HG03342 (cell line): Measurements from ENCODE around the gene S100A14.
"Not testable (repeated sequence)": the region's sequence is repeated elsewhere in the genome, so short reads cannot be mapped to it uniquely, and the experiment has no call there.

Experiments used
- ATAC-seq: cut with Tn5 transposase; IDR thresholded peaks from one replicate; pipeline ENCODE4 v1.9.1; 2021; ENCODE audit warnings: mild to moderate bottlenecking, moderate library complexity; ENCODE audit not compliant: unreplicated experiment

S100A14 gene

DNA sequence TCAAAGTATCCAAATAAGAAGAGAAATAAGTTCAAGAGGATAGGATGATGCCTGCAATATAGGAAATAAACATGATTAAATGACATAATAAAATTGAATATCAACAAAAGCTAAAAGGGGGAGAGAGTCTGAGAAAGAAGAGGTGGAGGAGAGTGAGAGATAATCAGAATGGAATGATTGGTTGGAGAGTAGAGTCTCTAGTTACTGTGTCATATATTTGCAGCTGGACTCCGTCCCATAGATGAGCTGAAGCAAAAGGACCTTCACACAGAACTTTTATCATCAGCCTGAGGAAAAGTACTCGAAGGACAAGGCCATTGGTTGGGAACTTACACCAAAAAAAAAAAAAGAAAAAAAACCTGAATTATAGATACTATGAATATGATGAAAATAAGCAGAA lies 27.6 kb downstream of the S100A14 start:
- no peak for ATAC-seq

DNA sequence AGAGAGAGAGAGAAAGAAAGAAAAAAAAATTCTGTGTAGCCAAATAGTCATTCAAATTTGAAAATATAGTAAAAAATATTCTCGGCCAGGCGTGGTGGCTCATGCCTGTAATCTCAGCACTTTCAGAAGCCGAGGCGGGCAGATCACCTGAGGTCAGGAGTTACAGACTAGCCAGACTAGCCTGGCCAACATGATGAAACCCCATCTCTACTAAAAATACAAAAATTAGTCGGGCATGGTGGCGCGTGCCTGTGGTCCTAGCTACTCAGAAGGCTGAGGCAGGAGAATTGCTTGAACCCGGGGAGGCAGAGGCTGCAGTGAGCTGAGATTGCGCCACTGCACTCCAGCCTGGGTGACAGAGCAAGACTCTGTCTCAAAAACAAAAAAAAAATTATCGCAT lies 28.1 kb downstream of the S100A14 start:
- not testable (repeated sequence) for ATAC-seq

DNA sequence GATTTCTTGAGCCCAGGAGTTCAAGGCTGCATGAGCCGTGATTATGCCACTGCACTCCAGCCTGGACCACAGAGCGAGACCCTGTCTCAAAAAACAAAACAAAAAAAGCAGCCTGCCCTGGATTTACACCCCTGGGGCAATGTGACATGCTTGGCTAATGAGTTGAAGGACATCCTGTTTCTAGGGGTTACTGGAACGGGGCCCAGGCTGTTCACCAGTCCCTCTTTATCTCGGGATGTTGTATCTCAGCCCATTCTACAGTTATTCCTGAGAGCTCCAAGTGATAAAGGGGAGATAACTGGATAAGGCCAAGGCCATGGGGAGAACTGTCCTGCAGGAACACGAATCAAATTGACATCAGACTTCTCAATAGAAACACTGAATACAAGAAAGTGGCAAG lies 28.8 kb downstream of the S100A14 start:
- ATAC-seq, result no peak

DNA sequence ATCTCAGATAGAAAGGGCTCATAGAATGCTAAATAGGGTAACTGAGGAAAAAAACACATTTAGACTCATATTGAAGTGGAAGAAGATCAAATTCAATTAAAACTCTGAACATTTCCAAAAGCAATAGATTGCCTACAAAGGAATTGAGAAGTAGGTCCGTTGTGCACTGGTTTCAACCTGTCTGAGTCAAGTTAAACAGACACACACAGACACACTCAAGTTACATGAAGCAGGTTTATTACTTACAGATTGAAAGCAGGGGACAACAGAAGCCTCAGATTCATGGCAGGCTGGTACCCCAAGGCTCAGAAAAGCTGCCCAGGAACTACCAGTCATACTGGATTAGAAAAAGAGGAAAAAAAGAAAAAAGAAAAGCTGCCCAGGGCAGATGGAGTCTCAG lies 29.8 kb downstream of the S100A14 start:
- no peak for ATAC-seq

DNA sequence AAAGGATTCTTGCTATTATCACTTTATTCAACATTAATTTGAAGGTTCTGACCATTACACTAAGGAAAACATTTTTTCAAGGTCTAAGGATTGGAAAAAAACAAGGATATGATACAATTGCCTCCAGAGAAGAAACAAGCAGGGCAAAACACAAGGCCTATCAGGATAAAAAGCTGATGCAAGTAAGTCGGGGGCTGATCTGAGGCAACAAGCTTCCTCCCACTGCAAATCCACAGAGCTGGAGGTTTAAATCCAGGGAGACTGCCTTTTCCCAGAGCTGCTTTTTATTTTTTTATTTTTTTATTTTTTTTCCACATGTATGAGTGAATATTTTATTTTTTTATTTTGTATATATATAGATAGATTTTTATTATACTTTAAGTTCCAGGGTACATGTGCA lies 31.1 kb downstream of the S100A14 start:
- no peak for ATAC-seq

DNA sequence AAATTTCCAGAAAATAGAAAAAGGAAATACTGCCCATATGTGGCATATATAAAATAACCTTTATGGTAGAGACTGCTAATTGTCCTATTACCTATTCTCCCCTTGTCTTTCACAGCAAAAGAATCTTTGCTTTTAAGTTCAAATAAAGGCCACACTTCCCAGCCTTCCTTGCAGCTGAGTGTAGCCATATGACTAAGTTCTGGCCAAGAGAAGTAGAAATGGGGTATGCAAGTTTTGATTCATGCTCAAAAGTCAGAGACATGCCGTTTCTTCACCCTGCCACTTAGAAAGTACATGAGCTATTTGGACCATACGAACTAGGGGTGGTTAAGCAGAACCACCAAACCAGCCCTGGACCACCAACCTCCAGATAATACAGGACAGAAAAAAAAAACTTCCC lies 32.1 kb downstream of the S100A14 start:
- ATAC-seq, result no peak

DNA sequence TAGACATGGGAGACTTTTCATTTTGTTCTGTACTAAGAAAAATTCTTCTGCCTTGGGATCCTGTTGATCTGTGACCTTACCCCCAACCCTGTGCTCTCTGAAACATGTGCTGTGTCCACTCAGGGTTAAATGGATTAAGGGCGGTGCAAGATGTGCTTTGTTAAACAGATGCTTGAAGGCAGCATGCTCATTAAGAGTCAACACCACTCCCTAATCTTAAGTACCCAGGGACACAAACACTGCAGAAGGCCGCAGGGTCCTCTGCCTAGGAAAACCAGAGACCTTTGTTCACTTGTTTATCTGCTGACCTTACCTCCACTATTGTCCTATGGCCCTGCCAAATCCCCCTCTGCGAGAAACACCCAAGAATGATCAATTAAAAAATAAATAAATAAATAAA lies 32.6 kb downstream of the S100A14 start:
- ATAC-seq, result not testable (repeated sequence)

DNA sequence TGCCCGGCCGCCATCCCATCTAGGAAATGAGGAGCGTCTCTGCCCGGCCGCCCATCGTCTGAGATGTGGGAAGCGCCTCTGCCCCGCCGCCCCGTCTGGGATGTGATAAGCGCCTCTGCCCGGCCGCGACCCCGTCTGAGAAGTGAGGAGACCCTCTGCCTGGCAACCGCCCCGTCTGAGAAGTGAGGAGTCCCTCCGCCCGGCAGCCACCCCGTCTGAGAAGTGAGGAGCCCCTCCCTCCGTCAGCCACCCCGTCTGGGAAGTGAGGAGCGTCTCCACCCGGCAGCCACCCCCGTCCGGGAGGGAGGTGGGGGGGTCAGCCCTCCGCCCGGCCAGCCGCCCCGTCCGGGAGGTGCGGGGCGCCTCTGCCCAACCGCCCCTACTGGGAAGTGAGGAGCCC lies 33.3 kb downstream of the S100A14 start:
- not testable (repeated sequence) for ATAC-seq

DNA sequence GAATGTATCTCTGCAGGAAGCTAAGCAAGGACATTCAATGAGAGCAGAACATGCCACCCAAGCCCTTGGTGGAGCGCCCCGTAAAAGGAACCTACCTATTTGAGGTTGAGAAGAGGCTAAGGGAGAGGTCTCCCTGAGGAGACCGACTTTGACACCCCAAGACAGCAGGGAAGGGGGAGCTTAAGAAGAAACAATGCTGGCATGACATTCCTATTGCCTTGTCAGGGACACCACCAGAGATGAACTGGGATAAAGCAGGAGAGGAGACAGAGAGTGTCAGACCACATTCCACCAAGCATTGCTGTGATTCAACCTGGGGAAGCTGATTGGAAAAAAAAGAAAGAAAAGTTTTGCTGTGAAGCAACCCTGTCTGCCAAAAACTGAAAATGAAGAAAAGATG lies 37.2 kb downstream of the S100A14 start:
- ATAC-seq, result no peak

DNA sequence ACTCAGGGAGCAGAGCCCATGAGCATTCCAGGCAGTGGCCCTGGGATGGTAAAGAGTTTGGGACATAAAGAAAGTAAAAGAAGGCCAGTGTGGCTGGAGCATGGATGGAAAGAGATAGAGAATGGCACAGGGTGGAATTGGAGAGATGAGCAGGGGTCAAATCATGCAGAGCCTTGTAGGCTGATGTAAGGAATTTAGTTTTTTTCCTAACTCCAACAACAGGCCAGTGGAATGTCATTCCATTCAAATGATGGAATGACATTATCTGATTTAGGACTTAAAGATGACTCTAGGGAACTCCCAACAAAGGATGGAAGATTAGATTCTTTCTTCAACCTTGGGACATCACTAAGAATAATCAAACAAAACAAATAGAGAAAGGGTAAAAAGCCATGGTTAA lies 37.6 kb downstream of the S100A14 start:
- ATAC-seq, result no peak

DNA sequence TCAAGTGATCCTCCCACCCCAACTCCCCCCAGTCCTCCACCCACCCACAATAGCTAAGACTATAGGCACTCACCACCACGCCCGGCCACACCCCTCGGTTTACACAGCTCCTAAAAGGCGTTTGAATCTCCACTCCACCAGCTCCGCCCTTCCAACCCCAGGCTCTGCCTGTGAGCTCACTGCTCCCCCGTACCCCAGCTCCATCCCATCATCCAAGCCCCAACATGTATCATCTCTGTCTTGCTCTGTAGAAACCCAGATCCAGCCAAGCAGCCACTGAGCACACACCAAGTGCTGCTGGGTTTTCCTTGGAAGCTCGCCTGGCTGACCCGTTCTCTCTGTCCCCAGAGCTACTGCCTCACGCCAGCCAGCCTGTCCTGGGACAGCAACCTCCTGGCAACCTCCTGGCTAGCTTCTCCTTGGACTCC lies 38.5 kb downstream of the S100A14 start:
- ATAC-seq, result no peak

DNA sequence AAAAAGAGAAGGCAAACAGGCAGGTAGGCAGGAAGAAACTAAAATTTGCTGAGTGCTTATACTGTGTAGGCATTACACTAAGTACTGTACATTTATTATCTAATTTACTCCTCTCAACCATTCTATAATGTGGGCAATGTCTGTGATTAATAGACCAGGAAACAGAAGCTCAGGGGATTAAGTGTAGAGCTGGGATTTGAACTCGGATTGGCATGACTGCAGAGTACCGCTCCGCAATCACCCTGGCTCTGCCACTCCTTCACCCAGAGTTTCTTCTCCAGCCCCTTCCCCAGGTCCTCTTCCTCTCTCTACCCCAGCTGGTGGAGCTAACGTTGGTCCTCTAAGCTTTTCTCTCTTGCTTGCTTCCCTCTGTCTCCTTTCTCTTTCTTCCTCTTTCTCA lies 39.0 kb downstream of the S100A14 start:
- ATAC-seq, result no peak

DNA sequence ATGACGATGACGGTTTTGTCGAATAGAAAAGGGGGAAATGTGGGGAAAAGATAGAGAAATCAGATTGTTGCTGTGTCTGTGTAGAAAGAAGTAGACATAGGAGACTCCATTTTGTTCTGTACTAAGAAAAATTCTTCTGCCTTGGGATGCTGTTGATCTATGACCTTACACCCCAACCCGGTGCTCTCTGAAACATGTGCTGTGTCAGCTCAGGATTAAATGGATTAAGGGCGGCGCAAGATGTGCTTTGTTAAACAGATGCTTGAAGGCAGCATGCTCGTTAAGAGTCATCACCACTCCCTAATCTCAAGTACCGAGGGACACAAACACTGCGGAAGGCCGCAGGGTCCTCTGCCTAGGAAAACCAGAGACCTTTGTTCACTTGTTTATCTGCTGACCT lies 40.6 kb downstream of the S100A14 start:
- ATAC-seq, result not testable (repeated sequence)

DNA sequence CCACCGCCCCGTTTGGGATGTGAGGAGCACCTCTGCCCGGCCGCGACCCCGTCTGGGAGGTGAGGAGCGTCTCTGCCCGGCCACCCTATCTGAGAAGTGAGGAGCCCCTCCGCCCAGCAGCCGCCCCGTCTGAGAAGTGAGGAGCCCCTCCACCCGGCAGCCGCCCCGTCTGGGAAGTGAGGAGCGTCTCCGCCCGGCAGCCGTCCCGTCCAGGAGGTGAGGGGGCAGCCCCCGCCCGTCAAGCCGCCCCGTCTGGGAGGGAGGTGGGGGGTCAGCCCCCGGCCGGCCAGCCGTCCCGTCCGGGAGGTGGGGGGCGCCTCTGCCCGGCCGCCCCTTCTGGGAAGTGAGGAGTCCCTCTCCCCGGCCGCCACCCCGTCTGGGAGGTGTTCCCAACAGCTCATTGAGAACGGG lies 41.0 kb downstream of the S100A14 start:
- ATAC-seq, result not testable (repeated sequence)

DNA sequence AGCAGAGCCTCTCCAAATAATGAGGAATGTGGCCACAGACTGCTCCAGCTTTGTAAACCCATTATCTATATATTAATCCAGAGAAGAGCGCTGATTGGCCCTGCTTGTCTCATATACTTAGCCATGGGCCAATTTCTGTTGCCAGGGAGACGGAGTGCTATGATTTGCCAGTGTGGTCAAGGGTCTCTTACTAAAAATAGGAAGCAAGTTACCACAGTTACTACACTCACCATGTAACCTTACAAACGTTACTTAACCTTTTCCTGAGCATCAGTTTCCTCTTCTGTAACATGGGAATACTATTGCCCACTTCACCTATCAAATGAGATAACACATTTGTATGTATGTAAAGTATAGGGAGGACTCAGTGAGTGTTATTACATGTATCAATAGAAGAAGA lies 42.8 kb downstream of the S100A14 start:
- no peak for ATAC-seq

DNA sequence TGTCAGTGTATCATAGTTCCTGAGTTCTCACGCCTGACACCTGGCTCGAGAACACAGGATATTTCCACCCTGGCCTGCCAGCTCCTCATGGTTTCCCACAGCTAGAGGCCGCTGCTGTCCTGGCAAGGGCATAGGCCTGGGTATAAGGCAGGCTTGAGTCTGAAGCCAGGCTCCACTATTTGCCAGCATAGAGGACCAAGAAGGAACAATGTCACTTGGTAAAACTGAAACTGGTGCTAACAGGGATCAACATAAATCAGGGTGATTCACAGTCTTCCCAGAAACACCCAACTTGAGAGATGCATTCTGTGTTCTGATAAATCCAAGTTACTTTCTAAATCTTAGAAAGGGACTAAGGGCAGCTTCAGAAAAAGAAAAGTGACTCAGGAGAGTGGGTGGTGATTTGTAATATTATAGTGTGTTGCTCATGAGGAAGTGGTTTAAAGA lies 43.5 kb downstream of the S100A14 start:
- no peak for ATAC-seq

DNA sequence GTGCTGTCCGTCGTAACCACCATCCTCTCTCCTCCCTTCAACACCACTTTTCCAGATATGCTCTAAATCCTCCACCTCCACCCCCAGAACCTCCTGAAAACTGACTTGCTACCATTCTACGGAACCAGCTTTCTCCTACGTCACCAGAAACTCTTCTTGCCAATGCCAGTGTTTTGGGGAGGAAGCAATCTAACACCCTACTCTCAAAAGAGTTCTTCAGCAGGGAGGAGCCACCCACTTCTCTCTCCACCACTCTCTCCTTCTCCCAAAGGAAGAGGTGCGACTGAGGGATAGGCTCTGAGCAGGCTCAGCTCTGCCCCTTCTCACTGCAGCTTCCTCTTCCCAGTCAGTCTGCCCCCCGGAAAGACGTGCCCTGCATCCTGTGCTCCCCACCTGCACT lies 44.4 kb downstream of the S100A14 start:
- ATAC-seq, result no peak

DNA sequence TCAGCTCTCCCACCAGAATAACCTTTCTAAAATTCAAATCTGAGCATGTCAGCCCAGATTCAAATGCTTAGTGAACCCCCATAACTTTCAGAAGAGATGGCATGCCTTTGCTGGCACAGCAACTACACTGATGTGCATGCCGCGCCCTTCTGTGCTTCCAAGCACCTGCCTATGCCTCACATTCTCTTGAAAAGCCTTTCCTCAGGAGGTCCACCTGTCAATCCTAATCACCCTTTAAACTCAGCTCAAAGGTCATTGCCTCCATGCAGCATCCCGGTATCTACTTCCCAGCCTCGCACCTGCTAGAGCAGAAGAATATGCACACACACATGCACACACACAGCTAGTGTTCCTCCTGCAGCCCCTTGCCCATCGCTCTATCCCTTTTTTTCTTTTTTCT lies 45.3 kb downstream of the S100A14 start:
- ATAC-seq, result no peak

DNA sequence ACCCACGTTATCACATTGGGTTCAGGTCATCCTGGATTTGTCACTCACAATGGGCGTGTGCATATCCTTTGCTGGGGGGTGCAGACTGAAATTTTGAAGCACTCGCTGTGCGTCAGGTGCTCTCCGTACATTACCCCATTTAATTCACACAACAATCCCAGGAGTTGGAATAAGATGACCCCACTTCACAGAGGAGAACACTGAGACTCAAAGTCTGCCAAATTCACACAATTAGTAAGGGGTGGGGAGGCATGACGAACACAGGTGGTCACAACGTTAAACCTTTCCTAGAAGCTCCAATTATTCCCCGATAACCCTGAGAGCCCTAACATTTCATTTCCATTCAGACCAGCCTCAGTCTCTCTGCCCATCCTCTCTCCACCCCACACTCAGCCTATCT lies 46.7 kb downstream of the S100A14 start:
- no peak for ATAC-seq

DNA sequence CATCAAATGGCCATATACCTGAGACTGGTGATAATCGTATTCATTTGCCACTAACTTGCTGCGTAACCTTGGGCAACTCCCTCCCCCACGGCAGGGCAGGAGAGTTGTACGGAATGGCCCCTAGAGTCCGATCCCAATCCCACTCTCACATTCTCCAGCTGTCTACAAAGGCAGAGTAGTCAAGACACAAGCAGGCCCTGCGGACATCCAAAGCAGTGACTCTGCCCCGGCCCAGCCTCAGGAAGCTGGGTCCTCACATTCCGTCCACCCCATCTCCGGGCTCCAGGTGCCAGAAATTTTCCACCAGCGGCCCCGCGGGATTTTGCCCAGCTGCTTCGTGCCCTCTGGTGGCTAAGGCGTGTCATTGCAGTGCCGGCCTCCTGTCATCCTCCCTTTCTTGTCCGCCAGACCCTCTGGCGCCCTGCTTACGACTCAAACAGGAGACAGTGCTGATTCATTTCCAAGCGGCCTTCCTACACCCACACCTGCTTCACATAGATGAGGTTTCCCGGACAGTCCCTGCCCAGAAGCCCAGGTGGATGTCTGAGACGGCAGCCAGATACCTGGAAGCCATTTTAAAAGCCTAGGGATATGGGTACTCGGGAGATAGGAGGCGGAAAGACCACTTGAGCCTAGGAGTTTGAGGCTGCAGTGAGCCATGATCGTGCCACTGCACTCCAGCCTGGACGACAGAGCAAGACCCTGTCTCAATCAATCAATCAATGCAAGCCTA lies 47.6 kb downstream of the S100A14 start:
- ATAC-seq, result no peak

DNA sequence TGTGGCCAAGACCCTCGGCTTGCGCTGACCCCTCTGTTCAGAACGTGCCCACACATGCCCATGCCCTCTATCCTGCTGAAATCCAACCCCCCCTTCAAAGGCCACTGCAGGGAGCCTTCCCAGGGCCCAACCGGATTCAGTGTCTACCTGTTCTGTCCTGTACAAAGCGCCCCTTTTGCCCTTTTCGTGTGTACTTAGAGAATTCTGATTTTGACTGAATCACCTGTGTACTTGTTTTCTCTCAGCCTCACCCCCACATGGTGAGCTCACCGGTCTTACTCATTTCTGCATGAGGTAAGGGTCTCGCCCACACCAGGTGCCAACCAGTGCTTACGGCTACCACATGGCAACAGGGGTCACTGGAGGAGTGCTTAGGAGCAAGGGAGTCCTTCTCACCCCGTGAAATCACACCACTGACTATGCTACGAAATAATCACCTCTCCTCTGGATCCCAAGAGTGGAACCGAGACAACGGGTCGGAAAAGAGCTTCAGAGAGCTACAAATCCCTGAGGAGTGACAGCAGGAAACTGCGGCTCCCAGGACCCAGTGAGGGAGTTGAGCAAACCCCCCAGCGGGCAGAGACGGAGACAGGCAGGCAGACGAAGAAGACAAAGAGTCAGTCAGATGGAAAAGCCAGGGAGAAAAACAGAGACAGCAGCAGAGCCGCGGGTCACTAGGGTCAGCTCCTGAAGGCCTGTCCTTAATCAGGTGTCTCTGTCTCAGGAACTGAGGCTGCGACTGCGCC lies 48.3 kb downstream of the S100A14 start:
- ATAC-seq, result no peak
